GM12875 (cell line): ENCODE results near the gene ZNF850.

ENCODE experiments used
- H3K4me3 ChIP-seq: one replicate; pipeline ENCODE4 v1.5.1; 2011; ENCODE audit warnings: low read depth, low read length, control low read depth
- CTCF ChIP-seq: IDR thresholded peaks from 2 replicates; pipeline ENCODE4 v1.5.1; 2011; ENCODE audit warnings: low read depth, mild to moderate bottlenecking, control low read depth, inconsistent platforms, low read length, moderate library complexity, borderline replicate concordance; ENCODE audit not compliant: insufficient read depth

ZNF850 gene

GRCh38 chr19:36686365-36687213 is 86.0 kb downstream of the ZNF850 start:
- TF ChIP-seq CTCF, result no peak
- H3K4me3 ChIP-seq, result peak overlapping the region; percentile 63

GRCh38 chr19:36685835-36686234 is 86.8 kb downstream of the ZNF850 start:
- H3K4me3 ChIP-seq, result no peak overlapping the region
- no peak for TF ChIP-seq CTCF

- no peak overlapping the region for H3K4me3 ChIP-seq
- TF ChIP-seq CTCF, result no peak
These were observed 93.2 kb downstream of the ZNF850 start for GRCh38 chr19:36679455-36679854.

- H3K4me3 ChIP-seq, result no peak overlapping the region
- no peak for TF ChIP-seq CTCF
These were observed 98.4 kb downstream of the ZNF850 start for GRCh38 chr19:36674201-36674600.

DNA sequence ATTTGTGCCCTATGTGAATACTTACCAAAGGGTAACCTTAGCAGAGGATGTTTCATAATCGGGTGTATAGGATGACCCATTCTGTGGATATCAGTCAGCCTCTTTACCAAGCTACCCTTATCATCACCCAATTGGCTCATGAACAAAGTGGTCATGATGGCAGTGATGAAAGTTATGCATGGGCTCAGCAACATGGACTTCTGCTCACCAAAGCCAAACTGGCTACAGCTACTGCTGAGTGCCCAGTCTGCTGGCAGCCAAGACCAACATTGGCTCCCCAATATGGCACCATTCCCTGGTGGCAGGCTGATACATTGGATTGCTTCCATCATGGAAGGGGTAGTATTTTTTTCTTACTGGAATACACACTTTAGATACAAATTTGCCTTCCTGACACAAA is 100.2 kb downstream of the ZNF850 start:
- H3K4me3 ChIP-seq, result no peak overlapping the region
- no peak for TF ChIP-seq CTCF

- no peak overlapping the region for H3K4me3 ChIP-seq
- no peak for TF ChIP-seq CTCF
These were observed 104.0 kb downstream of the ZNF850 start for GRCh38 chr19:36668646-36669045.

DNA sequence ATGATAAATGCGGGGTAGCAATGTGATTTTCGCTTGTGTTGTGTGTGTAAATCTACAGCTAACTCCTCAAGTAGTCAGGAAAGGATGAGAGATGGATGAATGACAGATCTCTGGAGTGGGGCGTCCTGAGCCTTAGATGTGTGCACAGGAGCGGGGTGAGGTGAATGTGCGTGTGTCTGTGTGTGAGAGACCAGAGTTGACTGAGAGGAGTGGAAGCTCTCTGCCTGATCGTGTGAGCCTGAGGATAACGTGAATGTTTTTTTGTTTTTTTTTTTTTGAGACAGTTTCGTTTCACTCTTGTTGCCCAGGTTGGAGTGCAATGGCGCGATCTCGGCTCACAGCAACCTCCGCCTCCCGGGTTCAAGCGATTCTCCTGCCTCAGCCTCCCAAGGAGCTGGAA is 106.8 kb downstream of the ZNF850 start:
- no peak for TF ChIP-seq CTCF
- peak overlapping the region; percentile 83 for H3K4me3 ChIP-seq
